Activated T-helper 1 cell treated with anti-CD3 and anti-CD28 coated beads, Interleukin-2, amount 50 U/mL, for 16 hours (primary cell): Measurements from ENCODE around the gene CBLC.
A peak's percentile ranks its signal among the peaks of the same experiment; 100 is the strongest.

Experiments
- DNase-seq, 2 donors: peaks; one replicate each; pipeline ENCODE4 v3.0.0-alpha.2; 2020; ENCODE audit warnings: low read depth in 1 of 2, low spot score in 1 of 2

CBLC gene

GRCh38 chr19:44799627-44800346, 22.1 kb downstream of the CBLC start:
- no peak for DNase-seq

GRCh38 chr19:44800461-44800860, 22.8 kb downstream of the CBLC start:
- DNase-seq, result peak; percentile 70 to 80

- DNase-seq, result no peak
Observed at GRCh38 chr19:44803442-44804428, 26.0 kb downstream of the CBLC start.

- DNase-seq, result no peak
Observed at GRCh38 chr19:44806291-44806690, 28.6 kb downstream of the CBLC start.

GRCh38 chr19:44807162-44807561, 29.5 kb downstream of the CBLC start:
- DNase-seq, result no peak

GRCh38 chr19:44807652-44808462, 30.2 kb downstream of the CBLC start:
- DNase-seq, result no peak

- no peak for DNase-seq
Observed at GRCh38 chr19:44808463-44809371, 31.0 kb downstream of the CBLC start, which contains the start of gene BCAM. Gene BCAM (plus strand): TSS chr19:44809103. CDS start chr19:44809125, 22 bp downstream.

- DNase-seq, result no peak
Observed at GRCh38 chr19:44809577-44810233, 32.0 kb downstream of the CBLC start.

GRCh38 chr19:44810234-44811121, 32.8 kb downstream of the CBLC start:
- DNase-seq, result no peak

- DNase-seq, result no peak
Observed at GRCh38 chr19:44811122-44811419, 33.4 kb downstream of the CBLC start.

- no peak for DNase-seq
Observed at GRCh38 chr19:44812142-44812718, 34.5 kb downstream of the CBLC start.

GRCh38 chr19:44813070-44813840, 35.6 kb downstream of the CBLC start:
- no peak for DNase-seq

- DNase-seq, result no peak
Observed at GRCh38 chr19:44813841-44814470, 36.3 kb downstream of the CBLC start.

GRCh38 chr19:44814517-44814916, 36.8 kb downstream of the CBLC start:
- DNase-seq, result no peak

GRCh38 chr19:44816301-44816700, 38.6 kb downstream of the CBLC start:
- DNase-seq, result no peak

GRCh38 chr19:44817725-44818465, 40.2 kb downstream of the CBLC start:
- no peak for DNase-seq
